HUDEP-2 (cell line): ENCODE data around the gene CHKA.

Experiments used
- DNase-seq, 76 experiments: peaks; one replicate each; lab custom pipeline; 2025; ENCODE audit not compliant: unreplicated experiment in 76 of 76; lab: John Stamatoyannopoulos, UW

CHKA gene

DNA sequence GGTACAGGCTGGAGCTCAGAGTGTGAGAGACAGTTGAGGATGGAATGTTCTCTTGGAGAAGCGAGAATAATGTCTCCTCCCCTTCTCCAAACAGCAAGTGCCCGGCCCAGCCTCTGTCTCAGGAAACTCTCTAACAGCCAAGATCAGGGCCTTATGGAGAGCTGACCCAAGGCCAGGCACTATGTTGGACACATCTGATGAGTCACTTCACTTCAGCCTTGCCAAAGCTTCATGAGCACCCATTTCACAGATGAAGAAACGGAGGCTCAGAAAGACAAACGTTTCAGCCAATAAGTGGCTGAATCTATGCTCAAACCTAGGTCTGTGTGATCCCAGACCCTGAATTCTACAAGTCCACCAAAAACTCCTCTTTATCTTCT lies 22.1 kb upstream of the CHKA start:
- DNase-seq, result no peak

- DNase-seq, result no peak
Measured at GRCh38 chr11:68142441-68143309, 21.5 kb upstream of the CHKA start.

DNA sequence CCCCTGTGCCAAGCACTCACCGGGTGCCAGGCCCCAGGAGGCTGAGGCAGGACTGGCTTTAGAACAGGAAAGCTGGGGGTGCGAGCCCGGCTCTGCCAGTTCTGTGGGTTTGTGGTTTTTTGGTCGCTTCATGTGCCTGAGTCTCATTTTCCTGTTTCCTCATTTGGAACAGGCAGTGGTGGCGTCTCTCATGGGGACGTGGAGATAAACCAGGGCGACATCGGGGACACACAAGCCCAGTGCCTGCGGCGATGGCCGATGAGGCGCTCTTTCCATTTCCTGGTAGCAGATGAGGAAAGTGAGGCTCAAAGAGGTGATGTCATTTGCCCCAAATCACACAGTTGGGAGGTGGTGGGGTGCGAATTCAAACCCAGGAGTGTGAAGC lies 20.8 kb upstream of the CHKA start:
- DNase-seq, result peak in 19 of 76 experiments; percentile 9 to 59 (median 27)

DNA sequence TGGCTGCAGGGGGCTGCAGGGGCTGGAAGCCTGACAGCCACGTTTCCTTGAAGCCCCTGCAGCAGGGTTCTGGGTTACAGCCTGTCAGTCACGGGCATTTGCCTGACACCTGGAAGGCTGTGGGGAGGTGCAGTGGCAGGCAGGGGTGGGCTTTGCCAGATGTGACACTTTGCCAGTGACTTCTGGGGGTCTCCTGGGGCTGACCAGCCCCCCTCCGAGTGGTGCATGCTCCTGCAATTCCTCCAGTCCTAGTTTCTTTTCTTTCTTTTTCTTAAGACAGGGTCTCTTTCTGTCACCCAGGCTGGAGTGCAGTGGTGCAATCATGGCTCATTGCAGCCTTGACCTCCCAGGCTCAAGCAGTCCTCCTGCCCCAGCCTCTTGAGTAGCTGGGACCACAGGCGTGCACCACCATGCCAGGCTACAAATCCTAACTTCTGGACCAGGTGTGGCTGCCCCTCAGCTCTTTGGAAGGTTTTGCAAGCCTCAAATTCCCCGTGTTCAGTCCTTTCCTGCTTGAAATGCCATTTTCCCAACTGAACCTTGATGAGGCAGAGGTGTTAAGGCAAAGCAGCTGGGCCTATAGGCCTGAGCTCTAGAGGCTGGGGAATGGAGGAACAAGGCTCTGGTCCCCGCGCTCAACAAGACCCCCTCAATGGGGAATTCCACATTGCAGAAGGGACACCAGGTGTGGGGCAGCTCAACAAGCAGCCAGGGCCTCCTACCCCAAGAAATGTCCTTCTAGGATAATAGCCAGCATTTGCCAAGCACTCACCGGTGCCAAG lies 20.2 kb upstream of the CHKA start:
- DNase-seq, result no peak

DNA sequence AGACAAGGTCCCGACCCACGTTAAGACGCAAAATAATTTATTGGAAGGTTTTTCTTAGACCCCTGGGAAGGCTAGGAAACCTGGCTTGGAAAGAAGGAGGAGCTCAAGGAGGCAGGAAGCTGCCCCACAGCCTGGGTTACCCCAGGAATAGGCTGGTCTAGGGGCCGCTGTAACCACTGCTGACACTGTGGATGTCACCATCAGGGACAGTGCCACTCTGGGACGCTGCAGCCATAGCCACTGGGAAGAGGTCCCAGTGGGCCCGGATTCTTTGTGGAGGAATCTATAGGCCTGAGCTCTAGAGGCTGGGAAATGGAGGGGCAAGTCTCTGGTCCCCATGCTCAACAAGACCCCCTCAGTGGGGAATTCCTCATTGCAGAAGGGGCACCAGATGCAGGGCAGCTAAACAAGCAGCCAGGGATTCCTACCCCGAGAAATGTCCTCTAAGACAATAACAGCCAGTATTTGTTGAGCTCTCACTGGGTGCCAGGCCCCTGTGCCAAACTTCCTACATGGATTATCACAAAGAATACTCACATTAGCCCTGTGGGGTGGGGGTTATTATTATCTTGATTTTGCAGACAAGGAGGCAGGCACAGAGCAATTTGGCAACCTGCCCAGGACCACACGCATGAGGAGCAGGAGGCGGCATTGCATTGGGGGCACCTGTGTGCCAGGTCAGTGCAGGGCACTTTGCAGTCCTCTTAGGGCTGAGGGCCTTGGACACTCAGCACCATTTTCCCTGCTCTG lies 19.5 kb upstream of the CHKA start:
- DNase-seq, result peak in 57 of 76 experiments; percentile 11 to 73 (median 43)

DNA sequence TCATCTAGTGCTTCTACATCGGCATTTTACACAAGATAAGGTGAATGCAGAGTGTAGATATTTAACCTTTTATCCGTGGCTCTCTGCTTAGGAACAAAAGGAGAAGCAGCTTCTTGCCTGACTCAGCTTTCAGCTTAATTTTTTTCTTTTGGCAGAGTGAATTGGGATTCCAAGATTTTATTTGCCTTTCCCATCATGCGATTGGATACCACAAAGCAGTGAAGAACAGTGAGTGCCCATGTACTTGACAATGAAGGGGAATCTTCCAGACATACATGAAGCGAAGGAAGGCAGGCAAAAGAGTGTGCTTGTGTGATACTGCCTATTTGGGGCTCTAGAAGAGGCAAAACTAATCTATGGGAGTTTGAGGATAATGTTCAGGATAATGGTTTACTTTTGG lies 17.0 kb upstream of the CHKA start:
- DNase-seq, result no peak

GRCh38 chr11:68137833-68138232 lies 16.6 kb upstream of the CHKA start:
- DNase-seq, result no peak

- DNase-seq, result no peak
Measured at GRCh38 chr11:68136866-68137265, 15.7 kb upstream of the CHKA start.

GRCh38 chr11:68135161-68135560 lies 14.0 kb upstream of the CHKA start:
- DNase-seq, result no peak

DNA sequence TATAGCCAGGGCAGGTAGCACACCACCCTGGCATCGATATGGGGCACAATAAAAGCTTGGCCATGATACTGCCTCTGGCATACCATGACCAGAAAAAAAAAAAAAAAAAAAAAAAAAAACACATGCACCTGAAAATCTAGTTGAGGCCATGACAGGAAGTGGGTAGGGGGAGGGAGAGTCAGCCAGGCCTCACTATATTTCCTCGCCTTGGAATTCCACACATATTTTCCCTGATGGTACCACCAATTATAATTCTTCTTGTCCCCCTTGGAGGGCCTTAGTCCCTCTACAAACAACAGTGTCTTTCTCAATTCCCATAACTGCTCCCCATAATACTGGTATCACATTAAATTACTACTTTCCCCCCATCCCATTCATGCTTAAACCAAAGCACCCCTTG lies 12.6 kb upstream of the CHKA start:
- no peak for DNase-seq

- DNase-seq, result no peak
Measured at GRCh38 chr11:68130121-68130520, 8.9 kb upstream of the CHKA start.

DNA sequence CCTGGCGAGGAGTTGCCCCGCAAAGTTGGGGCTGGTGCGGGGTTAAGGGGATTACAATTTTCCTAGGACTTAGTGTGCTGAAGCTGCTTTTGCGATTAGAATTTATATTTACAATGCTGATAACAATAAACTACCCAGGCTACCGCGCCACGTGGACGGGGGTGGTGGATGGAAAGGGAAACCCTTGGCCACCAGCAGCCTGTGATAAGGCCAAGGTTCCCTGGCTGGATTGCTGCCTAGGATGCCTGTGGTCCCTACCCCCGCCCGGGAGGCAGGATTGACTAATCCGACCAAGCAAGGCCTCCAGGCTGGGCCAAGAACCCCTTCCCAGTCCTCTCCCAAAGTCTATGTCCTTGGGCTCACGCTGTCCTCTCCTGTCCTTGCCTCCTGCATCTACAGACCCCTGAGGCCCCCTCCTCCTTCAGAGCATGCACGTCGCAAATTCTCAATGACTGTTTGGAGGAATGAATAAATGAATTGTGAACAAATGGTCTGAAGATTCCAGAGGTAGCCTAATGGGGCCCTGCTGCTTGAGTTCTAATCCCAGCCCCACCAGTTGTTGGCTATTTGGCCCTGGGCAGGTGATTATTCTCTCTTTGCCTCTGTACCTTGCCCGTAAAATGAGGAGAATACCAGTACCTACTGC lies 7.6 kb upstream of the CHKA start:
- peak in 45 of 76 experiments; percentile 14 to 60 (median 31) for DNase-seq

DNA sequence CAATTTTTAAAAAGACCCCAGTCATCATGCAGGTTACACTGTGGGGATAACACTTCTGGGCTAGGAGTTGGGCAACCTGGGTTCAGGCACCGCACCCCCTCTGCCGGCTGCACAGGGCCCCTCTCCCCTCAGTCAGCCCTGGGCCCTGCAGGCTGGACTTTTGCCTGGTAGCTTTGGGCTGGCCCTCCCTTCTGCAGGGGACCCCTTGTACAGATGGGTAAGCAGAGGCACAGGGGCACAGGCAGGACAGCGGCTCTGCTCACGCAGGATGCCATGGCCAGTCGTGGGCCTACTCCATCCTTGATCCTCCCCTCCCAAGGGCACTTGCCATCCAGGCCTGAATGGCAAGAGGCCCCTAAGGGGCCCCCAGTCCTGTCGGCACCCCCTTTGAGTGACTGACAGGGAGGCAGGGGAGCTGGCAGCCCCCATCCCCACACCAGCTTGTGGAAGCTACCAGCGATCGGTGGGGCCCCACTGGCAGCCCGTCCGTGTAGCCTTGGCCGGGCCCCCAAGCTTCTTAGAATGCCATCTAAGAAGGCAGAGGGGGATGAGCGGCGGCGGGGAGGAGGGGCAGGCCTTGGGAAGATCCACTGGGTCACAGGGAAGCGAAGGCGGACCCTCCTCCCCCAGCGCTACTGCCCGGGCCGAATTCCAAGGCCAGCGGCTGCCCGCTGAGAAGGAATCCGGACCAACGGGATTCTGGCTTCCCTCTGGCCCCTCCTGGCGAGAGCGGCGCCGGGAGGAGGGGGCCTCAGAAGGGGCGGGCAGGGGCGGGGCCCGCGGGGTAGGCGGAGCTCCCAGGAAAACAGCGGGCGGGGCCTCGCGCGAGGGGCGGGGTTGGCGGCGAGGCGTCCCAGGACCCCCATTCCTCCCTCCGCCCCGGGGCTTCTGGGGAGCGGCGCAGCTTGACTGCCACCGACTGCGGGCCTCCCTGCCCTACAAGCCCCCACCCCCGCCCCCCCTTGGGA lies 6.8 kb upstream of the CHKA start:
- peak in 2 of 76 experiments; percentile 21 to 51 for DNase-seq

DNA sequence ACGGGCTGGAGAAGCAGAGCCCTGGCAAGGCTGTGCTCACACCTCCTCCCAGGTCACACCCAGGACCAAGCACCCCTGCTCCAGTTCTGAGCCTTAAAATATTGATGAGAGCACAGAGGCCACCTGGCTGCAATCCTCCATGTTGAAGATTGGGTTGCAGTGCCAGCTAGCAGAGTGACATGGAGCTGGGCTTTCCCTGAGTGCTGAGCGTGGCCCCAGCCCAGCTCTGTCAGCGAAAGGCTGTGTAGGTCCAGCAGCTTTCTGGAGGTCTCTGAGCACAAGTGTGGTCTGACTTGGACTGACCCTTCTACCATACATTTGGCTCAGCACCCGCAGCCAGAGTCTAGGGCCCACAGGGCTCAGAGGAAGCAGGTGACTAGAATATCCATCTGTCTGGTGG lies 4.0 kb upstream of the CHKA start:
- DNase-seq, result no peak

- no peak for DNase-seq
Measured at GRCh38 chr11:68122936-68123539, 1.9 kb upstream of the CHKA start.

DNA sequence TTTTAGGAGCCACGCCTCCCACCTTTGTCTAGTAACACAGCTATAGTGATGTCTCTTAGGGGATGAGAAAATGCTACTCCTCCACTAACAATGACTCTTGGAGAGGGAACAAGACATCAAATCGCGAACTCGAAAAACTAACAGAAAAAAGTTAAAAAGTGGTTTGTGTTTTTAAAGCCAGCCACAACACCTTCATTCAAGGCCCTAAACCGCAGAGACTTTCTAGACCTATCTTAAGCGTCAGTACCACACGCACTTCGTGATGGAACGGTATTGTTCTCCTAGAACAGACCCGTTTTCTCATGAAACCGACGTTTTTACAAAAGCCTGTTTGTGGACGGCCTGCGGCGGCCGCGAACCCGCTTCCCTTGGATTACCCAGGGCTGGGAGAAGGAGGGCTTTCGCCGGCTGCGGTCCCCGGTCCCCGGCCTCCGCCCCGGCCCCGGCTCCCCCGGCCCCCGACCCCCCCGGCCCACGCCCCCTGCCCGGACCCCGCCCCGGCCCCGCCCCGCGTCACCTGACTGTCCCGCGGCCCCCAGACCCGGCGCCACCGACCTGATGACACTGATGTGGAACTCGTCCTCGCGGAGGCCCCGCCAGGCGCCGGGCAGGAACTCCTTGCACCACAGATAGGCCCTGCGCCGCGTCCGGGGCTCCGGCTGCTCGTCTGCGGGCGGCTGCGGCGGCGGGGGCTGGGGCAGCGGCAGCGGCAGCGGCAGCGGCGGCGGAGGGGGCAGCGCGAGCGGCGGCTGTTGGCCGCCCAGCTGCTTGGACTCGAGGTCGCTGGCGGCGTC lies 718 bp downstream of the CHKA start:
- DNase-seq, result peak in 21 of 76 experiments; percentile 8 to 56 (median 26)

DNA sequence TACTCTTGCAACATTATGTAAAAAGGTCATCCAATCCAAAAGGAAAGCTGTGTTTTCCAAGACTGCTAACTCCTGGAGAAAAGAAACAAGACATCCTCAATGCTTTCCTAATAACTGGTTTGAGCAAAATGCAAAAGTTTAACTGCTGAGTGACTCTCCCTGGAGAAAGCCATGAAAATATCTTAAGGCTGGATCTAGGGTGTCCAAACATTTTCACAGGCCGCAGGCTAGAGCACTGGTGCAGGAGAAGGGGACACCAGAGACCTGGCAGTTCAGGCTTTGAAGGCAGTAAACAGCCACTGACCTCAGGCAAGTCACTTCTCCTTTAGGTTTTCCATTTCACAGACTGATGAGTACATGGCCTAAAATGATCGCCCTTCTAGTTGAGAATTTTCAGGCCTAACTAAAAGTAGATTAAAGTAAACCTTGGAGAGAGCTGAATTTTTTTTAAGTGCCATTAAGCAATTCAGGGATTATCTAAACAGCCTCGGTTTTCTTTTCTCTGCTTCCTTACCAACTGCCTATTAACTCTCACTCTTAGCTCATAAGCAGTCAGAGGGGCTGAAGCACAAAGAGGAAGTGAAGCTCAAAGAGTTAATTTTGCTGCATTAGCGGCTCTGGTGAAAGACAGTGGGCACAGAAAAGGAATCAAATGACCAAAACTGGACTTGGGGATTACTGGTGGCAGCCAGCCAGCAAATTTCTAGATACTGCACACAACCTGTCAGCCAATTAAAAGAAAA lies 2.3 kb downstream of the CHKA start:
- peak in 4 of 76 experiments; percentile 8 to 46 (median 26) for DNase-seq
